Mammary epithelial cell (primary cell): ENCODE results near the gene TXLNB.

Experiments used
- CTCF ChIP-seq, 2 donors: IDR thresholded peaks in 1 of 2; conservative IDR thresholded peaks in 1 of 2; 2 replicates each; pipeline ENCODE4 v1.5.1; 2011 to 2012; ENCODE audit warnings: inconsistent platforms in 2 of 2, low read length in 2 of 2, mild to moderate bottlenecking in 2 of 2, control low read depth in 1 of 2, low read depth in 1 of 2; ENCODE audit not compliant: insufficient read depth in 1 of 2; ENCODE audit errors: extremely low read depth in 1 of 2
- EZH2 ChIP-seq: IDR thresholded peaks from 2 replicates; pipeline ENCODE4 v1.6.1; 2012; ENCODE audit warnings: low read length, inconsistent platforms, borderline replicate concordance

GRCh38 chr6:139235661-139236060 is 56.1 kb downstream of the TXLNB start:
- TF ChIP-seq CTCF (conservative IDR thresholded peaks at IDR 0.05 in 1 of 2, IDR thresholded peaks at IDR 0.05 in 1 of 2; ENCODE audit: extremely low read depth in 1 of 2, insufficient read depth in 1 of 2, low read depth in 1 of 2, low read length in 2 of 2) = no peak
- no peak for TF ChIP-seq EZH2
